GM10847 (cell line): Measurements from ENCODE around the gene LCK.

Source experiments
- POLR2A ChIP-seq: IDR thresholded peaks from 2 replicates; pipeline ENCODE4 v1.6.1; 2011; ENCODE audit not compliant: insufficient read length; ENCODE audit errors: extremely low read depth

Gene LCK

GRCh38 chr1:32330558-32331151 lies 79.6 kb downstream of the LCK start:
- TF ChIP-seq POLR2A = no peak

- no peak for TF ChIP-seq POLR2A
These were observed 80.5 kb downstream of the LCK start for GRCh38 chr1:32331549-32331948.

- TF ChIP-seq POLR2A = no peak
These were observed 81.4 kb downstream of the LCK start for GRCh38 chr1:32332290-32333079.

GRCh38 chr1:32333251-32333963 lies 82.3 kb downstream of the LCK start:
- TF ChIP-seq POLR2A = no peak

GRCh38 chr1:32334274-32334861 lies 83.3 kb downstream of the LCK start:
- no peak for TF ChIP-seq POLR2A

- no peak for TF ChIP-seq POLR2A
These were observed 83.9 kb downstream of the LCK start for GRCh38 chr1:32334864-32335534.

GRCh38 chr1:32335535-32335789 lies 84.4 kb downstream of the LCK start:
- TF ChIP-seq POLR2A = no peak
